Stomach smooth muscle (tissue), 2 donors: ENCODE results near the gene FANCB.

Experiments used
- H3K27ac ChIP-seq: one replicate; pipeline ENCODE4 v1.7.0; 2013; ENCODE audit warnings: mild to moderate bottlenecking, low read length, inconsistent platforms
- H3K27me3 ChIP-seq, 2 donors: one replicate each; pipeline ENCODE4 v1.7.0; 2013; ENCODE audit warnings: low read length in 2 of 2; ENCODE audit not compliant: insufficient read depth in 2 of 2, control insufficient read depth in 1 of 2
- H3K36me3 ChIP-seq, 2 donors: one replicate each; pipeline ENCODE4 v1.7.0; 2013; ENCODE audit warnings: low read length in 2 of 2; ENCODE audit not compliant: control insufficient read depth in 2 of 2, insufficient read depth in 2 of 2
- H3K4me1 ChIP-seq: one replicate; pipeline ENCODE4 v1.7.0; 2013; ENCODE audit warnings: low read length; ENCODE audit not compliant: control insufficient read depth, insufficient read depth
- H3K4me3 ChIP-seq, 2 donors: one replicate each; pipeline ENCODE4 v1.7.0; 2013; ENCODE audit warnings: low read length in 2 of 2
- H3K9ac ChIP-seq, 2 donors: one replicate each; pipeline ENCODE4 v1.7.0; 2013; ENCODE audit warnings: low read length in 2 of 2, mild to moderate bottlenecking in 1 of 2
- H3K9me3 ChIP-seq, 2 donors: one replicate each; pipeline ENCODE4 v1.7.0; 2013; ENCODE audit warnings: low read length in 2 of 2; ENCODE audit not compliant: control insufficient read depth in 2 of 2
- donor health status: healthy.
- donor health status: Pancreatic carcinoma.

Gene FANCB

GRCh38 chrX:14798805-14799397 is 74.0 kb downstream of the FANCB start:
- H3K27ac ChIP-seq = no peak overlapping the region

More at GRCh38 chrX:14798805-14799397, 74.0 kb downstream of the FANCB start:
- no peak overlapping the region for H3K9ac ChIP-seq
- H3K27me3 ChIP-seq = no peaks in the 10 kb centered on the region
- no peaks in the 10 kb centered on the region for H3K4me1 ChIP-seq
- no peak overlapping the region for H3K4me3 ChIP-seq
- H3K9me3 ChIP-seq = no peaks in the 10 kb centered on the region
- no peaks in the 10 kb centered on the region for H3K36me3 ChIP-seq
